ENCODE data around the gene ZNF726. TPM values are rescaled to one million over a fixed set of nuclear protein-coding genes. Genes with fewer than 3 reads are reported as not detected.
"Not testable (repeated sequence)": the region's sequence is repeated elsewhere in the genome, so short reads cannot be mapped to it uniquely, and the experiment has no call there.

The ZNF726 gene
- total RNA-seq, 1 experiment from 2014 or later, result 0.11 TPM

- WGBS (ENCODE audit: extremely low coverage, insufficient read length, low lambda C conversion rate), result no CpG with 5 or more reads among the region's 12 CpGs
- Histone ChIP-seq H2AK5ac (ENCODE audit: insufficient read length, low read length) (no peak overlapping the region), H2AFZ (ENCODE audit: low read length) (no peak overlapping the region), H4K8ac (replicated peaks; ENCODE audit: insufficient read length, low read depth, low read length) (no peak overlapping the region), H4K20me1 (ENCODE audit: control insufficient read depth, insufficient read depth, insufficient read length) (no peaks in the 10 kb centered on the region), H3K23me2 (ENCODE audit: insufficient read length, low read depth, low read length, poor library complexity, severe bottlenecking) (no peaks in the 10 kb centered on the region), H3K4me2 (ENCODE audit: insufficient read depth, insufficient read length, low read length) (no peak overlapping the region), H3K27ac (ENCODE audit: insufficient read length, low read depth, low read length) (no peak overlapping the region), H2BK120ac (ENCODE audit: low read depth, low read length, poor library complexity, severe bottlenecking) (no peak overlapping the region), H3K4ac (ENCODE audit: low read depth, low read length) (no peak overlapping the region), H3K14ac (ENCODE audit: insufficient read depth, low read length) (no peak overlapping the region), H3K79me1 (ENCODE audit: insufficient read depth, low read depth, low read length, poor library complexity, severe bottlenecking) (no peaks in the 10 kb centered on the region), H2BK5ac (ENCODE audit: insufficient read length, low read length) (no peak overlapping the region), H3K9me3 (ENCODE audit: control insufficient read depth, low read depth, low read length) (peaks cover 58% of the 10 kb centered on the region), H3K4me1 (ENCODE audit: insufficient read depth, low read length) (no peaks in the 10 kb centered on the region), H3K18ac (ENCODE audit: insufficient read length, low read depth, low read length) (no peak overlapping the region), H3T11ph (ENCODE audit: low read length) (no peak overlapping the region), H3K9ac (ENCODE audit: extremely low read depth, insufficient read length, low read length) (no peak overlapping the region), H2BK12ac (ENCODE audit: insufficient read length, low read depth, low read length) (no peak overlapping the region), H4K91ac (ENCODE audit: insufficient read length, low read depth, low read length) (no peak overlapping the region), H2BK15ac (ENCODE audit: low read depth, low read length) (no peak overlapping the region), H2BK20ac (ENCODE audit: low read depth, low read length, poor library complexity, severe bottlenecking) (no peak overlapping the region), H3K79me2 (ENCODE audit: insufficient read depth, low read length) (no peaks in the 10 kb centered on the region), H3K23ac (ENCODE audit: insufficient read length, low read depth, low read length) (no peak overlapping the region), H3K27me3 (ENCODE audit: insufficient read depth, low read length) (no peaks in the 10 kb centered on the region), H4K5ac (ENCODE audit: insufficient read length, low read depth, low read length) (no peak overlapping the region), H3K56ac (ENCODE audit: insufficient read length, low read depth, low read length) (no peak overlapping the region)
- no peak for DNase-seq
- Mint-ChIP-seq H3K4me3 (no peak overlapping the region), H3K27me3 (ENCODE audit: low read depth) (peaks cover 5% of the 10 kb centered on the region), H3K27ac (no peak overlapping the region), H3K9me3 (peaks cover 86 to 90% of the 10 kb centered on the region in 2 experiments), H3K4me1 (no peaks in the 10 kb centered on the region), H3K36me3 (ENCODE audit: insufficient read depth in 1 of 3, low read depth in 3 of 3) (peaks cover 11 to 40% (median 18%) of the 10 kb centered on the region in 3 experiments; a peak in 6 of 7 replicates)
- TF ChIP-seq CTCF (conservative IDR thresholded peaks at IDR 0.05), result no peak
Measured at GRCh38 chr19:23876261-23876660, 38.4 kb upstream of the ZNF726 start.

GRCh38 chr19:23876756-23877155 is 37.9 kb upstream of the ZNF726 start:
- H2BK5ac ChIP-seq (ENCODE audit: insufficient read length, low read length); H2BK15ac ChIP-seq (ENCODE audit: low read depth, low read length); H3K4me2 ChIP-seq (ENCODE audit: insufficient read depth, insufficient read length, low read length); H3K27me3 Mint-ChIP-seq (ENCODE audit: low read depth); H3K14ac ChIP-seq (ENCODE audit: insufficient read depth, low read length); H4K5ac ChIP-seq (ENCODE audit: insufficient read length, low read depth, low read length); H3K4me1 Mint-ChIP-seq; H2AFZ ChIP-seq (ENCODE audit: low read length); H3K27ac Mint-ChIP-seq; H4K91ac ChIP-seq (ENCODE audit: insufficient read length, low read depth, low read length); H3K56ac ChIP-seq (ENCODE audit: insufficient read length, low read depth, low read length); H2BK120ac ChIP-seq (ENCODE audit: low read depth, low read length, poor library complexity, severe bottlenecking); H3K23ac ChIP-seq (ENCODE audit: insufficient read length, low read depth, low read length); H2AK5ac ChIP-seq (ENCODE audit: insufficient read length, low read length); H2BK20ac ChIP-seq (ENCODE audit: low read depth, low read length, poor library complexity, severe bottlenecking); H3K27me3 ChIP-seq (ENCODE audit: insufficient read depth, low read length); H4K8ac ChIP-seq (replicated peaks; ENCODE audit: insufficient read length, low read depth, low read length); H2BK12ac ChIP-seq (ENCODE audit: insufficient read length, low read depth, low read length); DNase-seq; H4K20me1 ChIP-seq (ENCODE audit: control insufficient read depth, insufficient read depth, insufficient read length); H3K4me1 ChIP-seq (ENCODE audit: insufficient read depth, low read length); H3K23me2 ChIP-seq (ENCODE audit: insufficient read length, low read depth, low read length, poor library complexity, severe bottlenecking); H3K18ac ChIP-seq (ENCODE audit: insufficient read length, low read depth, low read length); H3K9ac ChIP-seq (ENCODE audit: extremely low read depth, insufficient read length, low read length); H3K4me3 Mint-ChIP-seq; H3K4ac ChIP-seq (ENCODE audit: low read depth, low read length); H3T11ph ChIP-seq (ENCODE audit: low read length); H3K27ac ChIP-seq (ENCODE audit: insufficient read length, low read depth, low read length); H3K79me1 ChIP-seq (ENCODE audit: insufficient read depth, low read depth, low read length, poor library complexity, severe bottlenecking); H3K79me2 ChIP-seq (ENCODE audit: insufficient read depth, low read length): not testable (repeated sequence)
- peaks cover 62% of the 10 kb centered on the region for H3K9me3 ChIP-seq (ENCODE audit: control insufficient read depth, low read depth, low read length)
- peaks cover 87 to 90% of the 10 kb centered on the region in 2 experiments for H3K9me3 Mint-ChIP-seq
- WGBS (ENCODE audit: extremely low coverage, insufficient read length, low lambda C conversion rate), result no CpG with 5 or more reads among the region's 3 CpGs
- H3K36me3 Mint-ChIP-seq (ENCODE audit: insufficient read depth in 1 of 3, low read depth in 3 of 3), result peaks cover 9 to 40% (median 18%) of the 10 kb centered on the region in 3 experiments; a peak in 6 of 7 replicates
